ENCODE data around the gene OR13C4.

DNA sequence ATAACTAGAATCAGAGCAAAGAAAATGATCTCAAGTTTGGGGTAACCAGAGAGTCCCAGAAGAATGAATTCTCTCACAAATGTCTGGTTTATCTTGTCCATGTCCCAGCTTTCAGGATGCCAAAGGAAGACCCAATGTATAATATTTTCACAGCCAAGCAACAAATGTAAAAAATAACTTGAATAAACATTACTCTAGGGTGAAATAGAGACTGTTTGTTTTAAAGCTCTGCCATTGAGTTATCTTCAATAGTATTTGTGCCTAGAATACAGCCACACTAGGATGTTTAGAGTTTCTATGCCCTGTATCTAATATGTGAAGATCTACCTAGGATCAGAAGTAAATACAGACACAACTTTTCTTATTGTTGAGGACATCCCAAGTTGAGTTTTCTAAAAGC, at the start of gene OR13C4:
- TF ChIP-seq, protein P1, sequence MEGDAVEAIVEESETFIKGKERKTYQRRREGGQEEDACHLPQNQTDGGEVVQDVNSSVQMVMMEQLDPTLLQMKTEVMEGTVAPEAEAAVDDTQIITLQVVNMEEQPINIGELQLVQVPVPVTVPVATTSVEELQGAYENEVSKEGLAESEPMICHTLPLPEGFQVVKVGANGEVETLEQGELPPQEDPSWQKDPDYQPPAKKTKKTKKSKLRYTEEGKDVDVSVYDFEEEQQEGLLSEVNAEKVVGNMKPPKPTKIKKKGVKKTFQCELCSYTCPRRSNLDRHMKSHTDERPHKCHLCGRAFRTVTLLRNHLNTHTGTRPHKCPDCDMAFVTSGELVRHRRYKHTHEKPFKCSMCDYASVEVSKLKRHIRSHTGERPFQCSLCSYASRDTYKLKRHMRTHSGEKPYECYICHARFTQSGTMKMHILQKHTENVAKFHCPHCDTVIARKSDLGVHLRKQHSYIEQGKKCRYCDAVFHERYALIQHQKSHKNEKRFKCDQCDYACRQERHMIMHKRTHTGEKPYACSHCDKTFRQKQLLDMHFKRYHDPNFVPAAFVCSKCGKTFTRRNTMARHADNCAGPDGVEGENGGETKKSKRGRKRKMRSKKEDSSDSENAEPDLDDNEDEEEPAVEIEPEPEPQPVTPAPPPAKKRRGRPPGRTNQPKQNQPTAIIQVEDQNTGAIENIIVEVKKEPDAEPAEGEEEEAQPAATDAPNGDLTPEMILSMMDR (IDR thresholded peaks at IDR 0.05): no peak
- no peak for TF ChIP-seq POLR2AphosphoS5 (IDR thresholded peaks at IDR 0.05; ENCODE audit: insufficient read depth in 1 of 2, low read depth in 1 of 2)
- no peak for TF ChIP-seq POLR2A (IDR thresholded peaks at IDR 0.05)

All from vagina (tissue), 2 donors.